K562 (cell line): ENCODE results near the gene LYPLA2. TPM values are rescaled to one million over a fixed set of nuclear protein-coding genes. Genes with fewer than 3 reads are reported as not detected.

Experiments used
- BDP1 ChIP-seq: IDR thresholded peaks from 3 replicates; pipeline ENCODE4 v1.6.1; 2011; ENCODE audit not compliant: insufficient read length, insufficient read depth
- CREM ChIP-seq: IDR thresholded peaks from 2 replicates; pipeline ENCODE4 v1.6.1; 2014; ENCODE audit warnings: antibody characterized with exemption, low read depth
- ESRRA ChIP-seq: fragments of 450-650 bp; IDR thresholded peaks from 2 replicates; pipeline ENCODE4 v1.6.1; 2014; ENCODE audit warnings: low read depth, mild to moderate bottlenecking, moderate library complexity, borderline replicate concordance
- HDGF ChIP-seq: fragments of 450-650 bp; IDR thresholded peaks from 2 replicates; pipeline ENCODE4 v1.6.1; 2016
- HMGN3 ChIP-seq: IDR thresholded peaks from 2 replicates; pipeline ENCODE4 v1.6.1; 2011; ENCODE audit warnings: borderline replicate concordance, low read depth, mild to moderate bottlenecking, mixed read lengths, low read length; ENCODE audit not compliant: insufficient read length; ENCODE audit errors: extremely low read depth
- HSF4 ChIP-seq: fragments of 250-450 bp; sonication (Bioruptor Pico); IDR thresholded peaks from 2 replicates; pipeline ENCODE4 v2.1.2; 2022; ENCODE audit warnings: mild to moderate bottlenecking, moderate library complexity, borderline replicate concordance
- L3MBTL2 ChIP-seq: fragments of 450-650 bp; IDR thresholded peaks from 2 replicates; pipeline ENCODE4 v1.6.1; 2016; ENCODE audit warnings: mild to moderate bottlenecking, moderate library complexity
- MAZ ChIP-seq, 2 experiments: fragments of 450-650 bp in 1 of 2; sonication (generic) in 1 of 2; formaldehyde crosslinking; IDR thresholded peaks in 1 of 2; conservative IDR thresholded peaks in 1 of 2; 2 replicates each; pipeline versions ENCODE4 v1.4.0 to v1.5.0; 2020; ENCODE audit warnings: mild to moderate bottlenecking in 1 of 2, missing genetic modification reagents in 1 of 2
- MCM5 ChIP-seq: fragments of 450-650 bp; IDR thresholded peaks from 2 replicates; pipeline ENCODE4 v1.6.1; 2016; ENCODE audit warnings: low read depth
- MYBL2 ChIP-seq, 2 experiments: fragments of 450-650 bp in 1 of 2; sonication (generic) in 1 of 2; formaldehyde crosslinking in 1 of 2; IDR thresholded peaks; 2 replicates each; pipeline versions ENCODE4 v1.6.1 to v1.8.1; 2017 to 2022; ENCODE audit warnings: borderline replicate concordance in 1 of 2, inconsistent platforms in 1 of 2, low read depth in 1 of 2, mild to moderate bottlenecking in 1 of 2, missing genetic modification reagents in 1 of 2, moderate library complexity in 1 of 2
- RB1 ChIP-seq: fragments of 450-650 bp; IDR thresholded peaks from 2 replicates; pipeline ENCODE4 v1.6.1; 2017; ENCODE audit warnings: low read depth, mild to moderate bottlenecking
- TAF7 ChIP-seq: fragments of 450-650 bp; IDR thresholded peaks from 2 replicates; pipeline ENCODE4 v1.6.1; 2016; ENCODE audit warnings: missing genetic modification characterization, missing compliant biosample characterization
- ZC3H4 ChIP-seq: sonication (generic); formaldehyde crosslinking; IDR thresholded peaks from 2 replicates; pipeline ENCODE4 v1.9.0; 2021; ENCODE audit warnings: missing genetic modification reagents, borderline replicate concordance
- ZFP36 ChIP-seq: fragments of 150-350 bp; IDR thresholded peaks from 2 replicates; pipeline ENCODE4 v1.6.1; 2018; ENCODE audit warnings: low read length, low read depth; ENCODE audit not compliant: partially characterized antibody
- ZNF24 ChIP-seq: fragments of 450-650 bp; IDR thresholded peaks from 2 replicates; pipeline ENCODE4 v1.6.1; 2016
- ZNF41 ChIP-seq: fragments of 250-450 bp; sonication (Bioruptor Pico); conservative IDR thresholded peaks from 2 replicates; pipeline ENCODE4 v1.4.0; 2020; ENCODE audit warnings: mild to moderate bottlenecking
- polyA plus RNA-seq, 8 experiments: library from polyadenylated mRNA; depleted of rRNA in 4 of 8; stranded (reverse) in 5 of 8; unstranded in 3 of 8; fragments of >200 nt; fragmentation: Nextera tagmentation in 2 of 8; fragmentation: Illumina TruSeq in 1 of 8; extraction: Ambion mirVana in 2 of 8; extraction: Trizol in 1 of 8; gene quantifications; 2 replicates each; pipeline versions ENCODE4 v1.2.1 to v1.2.3, GENCODE V29; 2011 to 2014; ENCODE audit warnings: inconsistent platforms in 1 of 8, missing spikeins in 1 of 8
- total RNA-seq, 7 experiments: library from RNA; depleted of rRNA in 6 of 7; stranded (reverse); fragments of >200 nt in 6 of 7; fragmentation: Illumina TruSeq in 2 of 7; extraction: Trizol in 2 of 7; gene quantifications; 2 replicates each; pipeline versions ENCODE4 v1.2.1 to v1.2.3, GENCODE V29; 2011 to 2021; ENCODE audit warnings: low replicate concordance in 1 of 7
- TF ChIP-seq, protein P1 (sequence below): fragments of 450-650 bp; conservative IDR thresholded peaks from 2 replicates; pipeline ENCODE4 v1.6.1; 2016; ENCODE audit warnings: missing genetic modification characterization, low read depth, mild to moderate bottlenecking, missing compliant biosample characterization, moderate library complexity
- TF ChIP-seq, protein P2 (sequence below): fragments of 450-650 bp; IDR thresholded peaks from 2 replicates; pipeline ENCODE4 v1.7.0; 2016; ENCODE audit warnings: borderline replicate concordance
- TF ChIP-seq, protein P3 (sequence below): sonication (generic); formaldehyde crosslinking; IDR thresholded peaks from 2 replicates; pipeline ENCODE4 v1.8.1; 2022; ENCODE audit warnings: missing genetic modification reagents
- TF ChIP-seq, protein P4 (sequence below): fragments of 450-650 bp; IDR thresholded peaks from 2 replicates; pipeline ENCODE4 v1.6.1; 2014; ENCODE audit warnings: low read depth, mild to moderate bottlenecking, moderate library complexity, borderline replicate concordance
- TF ChIP-seq, protein P5 (sequence below): fragments of 250-450 bp; sonication (Bioruptor Pico); IDR thresholded peaks from 2 replicates; pipeline ENCODE4 v1.5.0; 2021; ENCODE audit warnings: mild to moderate bottlenecking, borderline replicate concordance

Gene LYPLA2
- total and polyA plus RNA-seq, 9 of the 15 experiments (the other 6 are each of a cell fraction or from before 2014, with no cell fraction given): 3.9 to 128 (median 60.1) TPM

DNA sequence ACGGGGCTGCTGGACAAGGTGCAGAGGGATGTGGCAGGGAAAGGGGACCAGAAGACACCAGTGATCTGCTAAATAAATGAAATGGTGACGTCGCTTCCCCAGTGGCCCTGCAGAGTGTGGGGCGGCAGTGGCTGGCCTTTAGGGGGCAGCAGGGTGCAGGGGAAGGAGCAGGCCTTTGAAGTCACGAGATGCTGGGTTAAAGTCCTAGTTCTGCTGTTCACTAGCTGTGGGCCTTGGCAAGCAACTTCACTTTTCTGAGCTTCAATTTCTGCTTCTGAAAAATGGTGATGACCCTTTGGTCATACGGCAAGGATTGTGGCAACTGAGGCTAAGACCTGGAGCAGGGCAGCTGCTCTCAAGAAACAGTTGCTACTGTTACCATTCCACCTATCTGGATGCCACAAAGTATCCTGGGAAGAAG lies 18.8 kb downstream of the LYPLA2 start (continued):
- no peak for TF ChIP-seq TAF7 (tag)
- no peak for TF ChIP-seq ZC3H4 (CRISPR knock-in tag)
- peak; percentile 90 for TF ChIP-seq CREM
- peak; percentile 68 for TF ChIP-seq ZNF24
- TF ChIP-seq, protein P1, sequence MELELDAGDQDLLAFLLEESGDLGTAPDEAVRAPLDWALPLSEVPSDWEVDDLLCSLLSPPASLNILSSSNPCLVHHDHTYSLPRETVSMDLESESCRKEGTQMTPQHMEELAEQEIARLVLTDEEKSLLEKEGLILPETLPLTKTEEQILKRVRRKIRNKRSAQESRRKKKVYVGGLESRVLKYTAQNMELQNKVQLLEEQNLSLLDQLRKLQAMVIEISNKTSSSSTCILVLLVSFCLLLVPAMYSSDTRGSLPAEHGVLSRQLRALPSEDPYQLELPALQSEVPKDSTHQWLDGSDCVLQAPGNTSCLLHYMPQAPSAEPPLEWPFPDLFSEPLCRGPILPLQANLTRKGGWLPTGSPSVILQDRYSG: no peak
- no peak for TF ChIP-seq BDP1
- no peak for TF ChIP-seq ZNF41 (CRISPR knock-in tag)
- TF ChIP-seq HMGN3: no peak
- peak; percentile 15; the same call in 1 of the 2 replicates for TF ChIP-seq ESRRA
- TF ChIP-seq MCM5: no peak
- TF ChIP-seq HSF4 (CRISPR knock-in tag): no peak
- no peak for TF ChIP-seq MYBL2 (IDR thresholded peaks at IDR 0.05; ENCODE audit: low read depth)
- no peak for TF ChIP-seq MYBL2 (CRISPR knock-in tag; IDR thresholded peaks at IDR 0.05; ENCODE audit: borderline replicate concordance)
- TF ChIP-seq, protein P2, sequence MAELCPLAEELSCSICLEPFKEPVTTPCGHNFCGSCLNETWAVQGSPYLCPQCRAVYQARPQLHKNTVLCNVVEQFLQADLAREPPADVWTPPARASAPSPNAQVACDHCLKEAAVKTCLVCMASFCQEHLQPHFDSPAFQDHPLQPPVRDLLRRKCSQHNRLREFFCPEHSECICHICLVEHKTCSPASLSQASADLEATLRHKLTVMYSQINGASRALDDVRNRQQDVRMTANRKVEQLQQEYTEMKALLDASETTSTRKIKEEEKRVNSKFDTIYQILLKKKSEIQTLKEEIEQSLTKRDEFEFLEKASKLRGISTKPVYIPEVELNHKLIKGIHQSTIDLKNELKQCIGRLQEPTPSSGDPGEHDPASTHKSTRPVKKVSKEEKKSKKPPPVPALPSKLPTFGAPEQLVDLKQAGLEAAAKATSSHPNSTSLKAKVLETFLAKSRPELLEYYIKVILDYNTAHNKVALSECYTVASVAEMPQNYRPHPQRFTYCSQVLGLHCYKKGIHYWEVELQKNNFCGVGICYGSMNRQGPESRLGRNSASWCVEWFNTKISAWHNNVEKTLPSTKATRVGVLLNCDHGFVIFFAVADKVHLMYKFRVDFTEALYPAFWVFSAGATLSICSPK: no peak
- TF ChIP-seq, protein P3, sequence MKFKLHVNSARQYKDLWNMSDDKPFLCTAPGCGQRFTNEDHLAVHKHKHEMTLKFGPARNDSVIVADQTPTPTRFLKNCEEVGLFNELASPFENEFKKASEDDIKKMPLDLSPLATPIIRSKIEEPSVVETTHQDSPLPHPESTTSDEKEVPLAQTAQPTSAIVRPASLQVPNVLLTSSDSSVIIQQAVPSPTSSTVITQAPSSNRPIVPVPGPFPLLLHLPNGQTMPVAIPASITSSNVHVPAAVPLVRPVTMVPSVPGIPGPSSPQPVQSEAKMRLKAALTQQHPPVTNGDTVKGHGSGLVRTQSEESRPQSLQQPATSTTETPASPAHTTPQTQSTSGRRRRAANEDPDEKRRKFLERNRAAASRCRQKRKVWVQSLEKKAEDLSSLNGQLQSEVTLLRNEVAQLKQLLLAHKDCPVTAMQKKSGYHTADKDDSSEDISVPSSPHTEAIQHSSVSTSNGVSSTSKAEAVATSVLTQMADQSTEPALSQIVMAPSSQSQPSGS (CRISPR knock-in tag): peak; percentile 92
- peak; percentile 59; the same call in 1 of the 2 replicates for TF ChIP-seq RB1
- peak; percentile 30 for TF ChIP-seq ZFP36
- TF ChIP-seq, protein P4, sequence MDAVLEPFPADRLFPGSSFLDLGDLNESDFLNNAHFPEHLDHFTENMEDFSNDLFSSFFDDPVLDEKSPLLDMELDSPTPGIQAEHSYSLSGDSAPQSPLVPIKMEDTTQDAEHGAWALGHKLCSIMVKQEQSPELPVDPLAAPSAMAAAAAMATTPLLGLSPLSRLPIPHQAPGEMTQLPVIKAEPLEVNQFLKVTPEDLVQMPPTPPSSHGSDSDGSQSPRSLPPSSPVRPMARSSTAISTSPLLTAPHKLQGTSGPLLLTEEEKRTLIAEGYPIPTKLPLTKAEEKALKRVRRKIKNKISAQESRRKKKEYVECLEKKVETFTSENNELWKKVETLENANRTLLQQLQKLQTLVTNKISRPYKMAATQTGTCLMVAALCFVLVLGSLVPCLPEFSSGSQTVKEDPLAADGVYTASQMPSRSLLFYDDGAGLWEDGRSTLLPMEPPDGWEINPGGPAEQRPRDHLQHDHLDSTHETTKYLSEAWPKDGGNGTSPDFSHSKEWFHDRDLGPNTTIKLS: 0 out of 2 replicates have a peak, but pooled peaks have one; percentile 39
- TF ChIP-seq HDGF: 0 out of 2 replicates have a peak, but pooled peaks have one; percentile 24
- peak; percentile 32 for TF ChIP-seq L3MBTL2
- TF ChIP-seq, protein P5, sequence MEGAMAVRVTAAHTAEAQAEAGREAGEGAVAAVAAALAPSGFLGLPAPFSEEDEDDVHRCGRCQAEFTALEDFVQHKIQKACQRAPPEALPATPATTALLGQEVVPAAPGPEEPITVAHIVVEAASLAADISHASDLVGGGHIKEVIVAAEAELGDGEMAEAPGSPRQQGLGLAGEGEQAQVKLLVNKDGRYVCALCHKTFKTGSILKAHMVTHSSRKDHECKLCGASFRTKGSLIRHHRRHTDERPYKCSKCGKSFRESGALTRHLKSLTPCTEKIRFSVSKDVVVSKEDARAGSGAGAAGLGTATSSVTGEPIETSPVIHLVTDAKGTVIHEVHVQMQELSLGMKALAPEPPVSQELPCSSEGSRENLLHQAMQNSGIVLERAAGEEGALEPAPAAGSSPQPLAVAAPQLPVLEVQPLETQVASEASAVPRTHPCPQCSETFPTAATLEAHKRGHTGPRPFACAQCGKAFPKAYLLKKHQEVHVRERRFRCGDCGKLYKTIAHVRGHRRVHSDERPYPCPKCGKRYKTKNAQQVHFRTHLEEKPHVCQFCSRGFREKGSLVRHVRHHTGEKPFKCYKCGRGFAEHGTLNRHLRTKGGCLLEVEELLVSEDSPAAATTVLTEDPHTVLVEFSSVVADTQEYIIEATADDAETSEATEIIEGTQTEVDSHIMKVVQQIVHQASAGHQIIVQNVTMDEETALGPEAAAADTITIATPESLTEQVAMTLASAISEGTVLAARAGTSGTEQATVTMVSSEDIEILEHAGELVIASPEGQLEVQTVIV: no peak
- peak; percentile 42 to 58; a peak in 2 of 4 replicates for TF ChIP-seq MAZ (CRISPR knock-in tag; conservative IDR thresholded peaks at IDR 0.05 in 1 of 2, IDR thresholded peaks at IDR 0.05 in 1 of 2)
